Stimulated activated CD8-positive, alpha-beta memory T cell treated with anti-CD3 and anti-CD28 coated beads, Interleukin-15, amount 100 ng/mL, for 4 hours (primary cell): ENCODE data around the gene RNF149.
"Not testable (repeated sequence)": the region's sequence is repeated elsewhere in the genome, so short reads cannot be mapped to it uniquely, and the experiment has no call there.

Source experiments
- DNase-seq, 2 donors: peaks; one replicate each; pipeline ENCODE4 v3.0.0-alpha.2; 2020; ENCODE audit warnings: low read depth in 2 of 2

RNF149 gene

GRCh38 chr2:101331202-101331601, 22.7 kb upstream of the RNF149 start:
- DNase-seq: no peak

DNA sequence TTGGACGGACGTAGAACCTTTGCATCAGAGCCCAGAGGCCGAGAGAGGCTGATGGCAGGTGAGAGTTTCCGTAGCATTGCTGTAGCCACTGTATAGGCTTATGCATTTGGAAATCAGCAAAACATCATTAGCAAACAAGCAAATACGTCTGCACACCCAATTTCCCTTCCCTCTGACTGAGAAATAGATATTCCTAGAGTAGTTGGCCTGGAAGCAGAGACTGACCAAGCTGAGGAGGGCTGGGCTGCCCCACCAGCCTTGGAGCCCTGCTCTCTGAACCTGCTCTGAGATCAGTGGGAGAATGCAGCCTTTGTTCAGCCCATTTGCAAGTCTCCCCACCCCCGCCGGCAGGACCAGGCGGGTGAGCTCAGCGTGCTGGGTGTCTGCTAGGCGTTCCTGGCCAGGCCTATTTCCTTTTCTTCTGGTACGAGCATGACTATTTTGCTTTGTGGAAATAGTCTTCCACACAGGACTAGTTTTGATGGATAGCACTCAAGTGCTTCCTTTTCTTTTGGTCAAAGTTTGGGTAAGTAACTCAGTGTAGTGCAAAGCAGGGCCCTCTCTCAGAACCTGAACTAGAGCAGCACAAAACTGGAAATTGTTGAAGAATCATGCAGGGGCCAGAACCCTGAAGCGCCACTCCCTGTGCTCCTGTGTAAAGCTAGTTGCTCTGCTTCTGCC, 21.9 kb upstream of the RNF149 start:
- DNase-seq: no peak

- no peak for DNase-seq
These were observed 20.5 kb upstream of the RNF149 start for GRCh38 chr2:101329026-101329425.

DNA sequence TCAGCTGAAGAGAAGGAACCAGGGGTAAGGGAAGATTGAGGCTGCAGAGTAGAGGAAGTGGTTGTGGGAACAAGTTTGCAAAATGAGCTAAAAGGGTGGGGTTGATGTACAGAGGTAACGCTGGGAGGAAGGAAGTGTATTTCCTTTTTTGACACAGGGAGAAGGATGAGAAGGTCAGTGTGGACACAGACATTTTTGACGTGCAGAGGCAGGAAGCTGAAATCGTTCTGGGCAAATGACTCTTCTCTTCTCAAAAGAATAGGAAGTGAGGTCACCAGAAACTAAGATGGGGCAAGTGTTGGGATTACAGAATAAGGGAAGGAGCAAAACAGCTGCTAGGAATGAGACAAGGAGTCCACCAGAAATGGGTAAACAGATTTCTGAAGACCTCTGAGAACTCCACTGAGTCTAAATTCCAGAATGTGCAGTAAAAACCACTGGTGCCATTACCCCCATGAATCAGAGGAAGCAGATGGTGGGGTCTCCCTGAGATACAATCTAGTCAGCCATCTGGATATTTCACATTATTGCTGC, 20.0 kb upstream of the RNF149 start:
- DNase-seq: no peak

DNA sequence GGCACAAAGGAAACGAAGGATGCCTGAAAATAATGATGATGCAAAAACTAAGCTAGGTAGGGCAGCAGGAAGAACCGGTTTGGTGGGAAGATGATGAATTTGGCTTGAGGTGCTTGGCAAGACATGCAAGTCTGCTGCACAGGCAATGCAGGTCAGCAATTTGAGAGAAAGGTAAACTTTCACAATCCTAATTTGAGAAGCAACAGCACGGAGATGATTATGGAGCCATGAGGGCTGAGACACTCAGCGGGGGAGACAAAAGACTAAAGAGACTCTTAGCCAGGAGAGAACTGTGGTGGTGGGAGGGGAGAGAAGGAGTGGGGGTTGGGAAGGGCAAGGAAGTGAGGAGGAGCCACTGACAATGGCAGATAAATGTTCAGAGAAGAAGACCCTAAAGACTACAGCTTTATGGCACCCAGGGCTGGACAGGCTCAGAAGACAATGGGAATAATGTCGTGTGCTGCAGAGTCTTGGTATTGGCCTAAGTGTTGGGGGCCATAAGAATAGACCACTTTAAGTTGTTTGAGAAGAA, 19.4 kb upstream of the RNF149 start:
- DNase-seq: no peak

DNA sequence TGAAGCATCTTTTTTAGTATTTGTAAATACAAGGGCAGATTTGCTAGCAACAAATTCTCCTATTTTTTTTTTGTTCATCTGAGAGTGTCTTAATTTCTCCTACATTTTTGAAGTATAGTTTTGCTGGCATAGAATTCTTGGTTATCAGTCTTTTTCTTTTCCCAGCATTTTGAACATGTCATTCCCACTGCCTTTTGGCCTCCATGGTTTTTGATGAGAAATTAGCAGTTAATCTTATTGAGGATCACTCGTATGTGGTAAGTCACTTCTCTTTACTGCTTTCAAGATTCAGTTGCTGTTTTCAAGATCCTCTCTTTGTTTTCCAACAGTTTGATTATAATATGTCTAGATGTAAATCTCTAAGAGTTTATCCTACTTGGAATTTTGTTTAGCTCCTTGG, 16.9 kb upstream of the RNF149 start:
- DNase-seq: no peak

GRCh38 chr2:101316568-101316967, 8.1 kb upstream of the RNF149 start:
- not testable (repeated sequence) for DNase-seq

- no peak for DNase-seq
These were observed 3.2 kb upstream of the RNF149 start for GRCh38 chr2:101311696-101312017.

DNA sequence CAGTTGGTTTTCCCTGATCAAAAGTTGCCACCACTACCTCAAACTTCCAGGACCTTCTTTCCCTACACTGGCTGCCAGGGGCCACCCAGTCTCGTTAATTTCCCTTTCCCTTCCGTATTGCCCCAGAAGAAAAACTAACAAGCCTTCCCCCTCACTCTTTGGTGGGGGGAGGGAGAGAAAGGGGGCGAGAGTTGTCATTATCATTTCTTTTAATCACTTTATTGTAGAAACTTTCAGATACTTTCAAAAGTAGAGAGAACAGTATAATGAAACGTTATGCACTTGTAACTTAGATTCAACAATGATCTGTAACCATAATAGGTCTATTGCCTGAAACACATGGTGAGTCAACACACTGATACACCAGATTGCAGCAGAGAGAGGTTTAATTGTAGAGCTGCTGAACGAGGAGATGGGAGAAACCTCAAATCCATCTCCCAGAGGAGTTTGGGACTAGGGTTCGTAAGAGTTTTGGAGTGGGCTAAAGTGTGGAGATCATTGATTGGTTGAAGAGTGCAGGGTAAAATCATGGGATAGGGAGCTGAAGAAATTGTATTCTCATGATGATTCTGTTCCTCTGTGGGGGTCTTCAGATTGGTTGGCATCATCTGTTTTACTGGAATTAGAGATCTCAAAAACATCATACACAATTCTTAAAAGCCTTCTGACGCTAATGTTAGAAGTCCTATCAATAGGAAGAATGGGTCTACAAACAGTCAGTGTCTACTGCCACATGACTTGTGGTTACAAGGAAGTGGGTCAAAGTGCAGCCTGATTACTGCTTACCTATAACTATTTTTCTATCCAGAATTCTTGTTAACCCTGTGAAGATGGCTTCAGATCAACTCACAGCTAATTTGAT, 2.6 kb upstream of the RNF149 start:
- no peak for DNase-seq

- DNase-seq: no peak
These were observed 1.8 kb upstream of the RNF149 start for GRCh38 chr2:101310090-101310833.

DNA sequence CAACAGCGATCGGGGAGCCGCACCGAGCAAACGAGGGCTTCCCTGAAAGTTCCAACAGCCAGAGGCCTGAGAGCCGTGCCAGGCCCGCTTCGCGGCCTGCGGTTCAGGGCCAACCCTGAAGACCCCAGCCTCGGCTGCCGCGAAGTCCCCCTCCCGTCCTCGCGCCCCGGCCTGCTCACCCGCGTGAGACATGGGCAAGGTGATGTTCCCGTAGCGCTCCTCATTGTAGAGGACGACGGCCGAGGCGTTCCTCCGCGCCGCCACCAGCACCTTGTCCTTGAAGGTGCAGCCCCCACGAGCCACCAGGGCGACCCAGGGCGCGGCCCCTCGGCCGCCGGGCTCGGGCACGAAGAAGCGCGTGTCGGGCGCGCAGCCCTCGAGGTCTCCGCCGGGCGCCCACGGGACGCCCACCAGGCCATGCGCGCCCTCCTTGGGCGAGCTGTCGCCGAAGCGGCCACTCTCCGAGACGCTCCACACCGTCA, 510 bp downstream of the RNF149 start:
- no peak for DNase-seq

- DNase-seq: no peak
These were observed 998 bp downstream of the RNF149 start for GRCh38 chr2:101307503-101307902.

- no peak for DNase-seq
These were observed 2.1 kb downstream of the RNF149 start for GRCh38 chr2:101306410-101306809.

DNA sequence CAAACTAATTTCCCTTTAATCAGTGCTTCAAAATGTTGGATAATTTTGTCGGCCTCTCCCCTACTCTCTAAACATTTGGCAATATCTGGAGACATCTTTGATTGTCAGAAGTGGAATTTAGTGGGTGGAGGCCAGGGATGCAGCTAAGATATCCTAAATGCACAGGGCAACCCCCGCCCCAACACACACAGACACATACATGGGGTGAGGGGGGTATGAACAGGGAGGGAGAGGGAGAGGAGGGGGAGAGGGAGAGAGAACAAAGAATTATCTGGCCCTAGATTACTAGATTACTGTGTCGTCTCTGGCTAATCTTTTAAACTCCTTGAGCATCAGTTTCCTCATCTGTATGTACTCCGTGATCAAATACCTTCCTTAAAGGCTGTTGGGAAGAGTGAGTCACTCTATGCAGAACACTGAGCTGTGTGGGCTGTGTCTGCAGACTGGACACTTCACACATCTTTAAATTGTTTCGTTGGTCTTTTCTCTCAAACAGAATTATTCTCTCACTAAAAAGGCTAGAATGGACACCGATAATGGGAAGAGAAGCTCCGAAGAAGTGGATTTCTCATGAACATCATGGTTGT, 2.9 kb downstream of the RNF149 start:
- no peak for DNase-seq

GRCh38 chr2:101305035-101305434, 3.5 kb downstream of the RNF149 start:
- DNase-seq: no peak

- DNase-seq: no peak
These were observed 4.8 kb downstream of the RNF149 start for GRCh38 chr2:101303688-101304087.

GRCh38 chr2:101302016-101302415, 6.5 kb downstream of the RNF149 start:
- no peak for DNase-seq

- DNase-seq: no peak
These were observed 7.7 kb downstream of the RNF149 start for GRCh38 chr2:101300836-101301235.

DNA sequence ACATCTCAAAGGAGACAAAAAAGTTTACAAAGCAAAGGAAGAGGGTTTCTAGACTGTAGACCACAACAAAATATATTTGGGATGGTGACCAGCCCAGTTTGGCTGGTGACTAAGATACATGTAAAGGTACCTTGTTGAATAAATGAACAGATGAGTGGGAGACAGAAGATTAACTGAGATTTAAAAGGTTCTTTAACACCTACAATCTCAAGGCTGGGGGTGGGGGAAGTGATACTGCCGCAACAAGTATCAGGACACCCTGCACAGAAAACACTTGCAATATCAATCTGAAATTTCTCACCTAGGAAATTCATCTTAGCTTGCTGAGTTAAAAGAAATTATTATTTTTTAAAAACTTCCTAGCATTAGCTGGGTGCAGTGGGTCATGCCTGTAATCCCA, 8.3 kb downstream of the RNF149 start:
- no peak for DNase-seq

DNA sequence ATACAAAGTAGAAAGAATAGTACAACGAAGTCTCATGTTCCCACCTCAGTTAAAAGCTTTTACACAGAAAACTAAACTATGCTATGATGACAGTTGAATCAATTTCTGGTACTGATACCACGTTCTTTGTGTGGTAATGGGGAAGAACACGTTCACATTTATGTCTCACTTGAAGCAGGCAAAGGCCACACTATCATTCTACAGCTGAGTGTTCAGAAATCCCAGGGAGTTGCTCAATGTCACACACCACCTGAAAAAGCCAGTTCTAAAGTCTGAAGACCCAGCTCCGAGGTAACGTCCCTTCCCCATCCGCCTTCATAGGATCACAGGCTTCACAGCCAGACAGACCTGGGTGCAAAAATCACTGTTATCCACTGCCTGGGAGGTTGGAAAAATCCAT, 8.9 kb downstream of the RNF149 start:
- DNase-seq: no peak

DNA sequence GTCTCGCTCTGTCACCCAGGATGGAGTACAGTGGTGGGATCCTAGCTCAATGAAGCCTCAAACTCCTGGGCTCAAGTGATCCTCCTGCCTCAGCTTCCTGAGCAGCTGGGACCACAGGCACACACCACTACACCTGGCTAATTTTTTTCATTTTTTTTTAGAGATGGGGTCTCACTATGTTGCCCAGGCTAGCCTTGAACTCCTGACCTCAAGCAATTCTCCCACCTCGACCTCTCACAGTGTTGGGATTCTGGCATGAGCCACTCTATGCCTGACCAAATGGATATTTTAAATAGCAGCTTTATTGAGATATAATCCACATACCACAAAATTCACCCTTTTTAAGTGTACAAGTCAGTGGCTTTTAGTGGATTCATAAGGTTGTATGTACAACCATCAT, 11.1 kb downstream of the RNF149 start:
- no peak for DNase-seq

GRCh38 chr2:101296371-101296770, 12.1 kb downstream of the RNF149 start:
- no peak for DNase-seq
